H1 (cell line): ENCODE measurements around the gene CACNA1F. TPM values are rescaled to one million over a fixed set of nuclear protein-coding genes. Genes with fewer than 3 reads are reported as not detected.

Experiments used
- CTCF ChIA-PET: fragments of 300-600 bp; sonication (Branson Sonifier 250); formaldehyde crosslinking; loops from one replicate; lab custom pipeline; 2021; ENCODE audit not compliant: partially characterized antibody; lab: Charles Lee
- POLR2A ChIA-PET: fragments of 300-600 bp; sonication (Branson Sonifier 250); formaldehyde crosslinking; loops from one replicate; lab custom pipeline; 2021; ENCODE audit warnings: inconsistent platforms; ENCODE audit not compliant: partially characterized antibody; lab: Charles Lee
- DNase-seq, 2 experiments: peaks; one replicate each; pipeline versions ENCODE4 v3.0.0 to v3.0.0-alpha.2; 2010 to 2022; ENCODE audit warnings: low spot score in 2 of 2, low read depth in 1 of 2, mixed read lengths in 1 of 2
- FAIRE-seq: peaks from 2 replicates; lab custom pipeline; 2011; peaks lifted over from hg19 to GRCh38; lab: Jason Lieb, UNC
- H2AFZ ChIP-seq: 2 replicates; pipeline ENCODE4 v1.8.1; 2012; ENCODE audit warnings: low read length, inconsistent platforms
- H2AK5ac ChIP-seq: 2 replicates; pipeline ENCODE4 v1.6.1; 2013; ENCODE audit warnings: low read depth, low read length
- H2BK120ac ChIP-seq: replicated peaks from 2 replicates; pipeline ENCODE3; 2013; ENCODE audit warnings: low read depth, low read length, inconsistent platforms
- H2BK12ac ChIP-seq: 2 replicates; pipeline ENCODE4 v1.6.1; 2013; ENCODE audit warnings: low read depth, low read length
- H2BK15ac ChIP-seq: 2 replicates; pipeline ENCODE4 v1.6.1; 2013; ENCODE audit warnings: low read length
- H2BK20ac ChIP-seq: 2 replicates; pipeline ENCODE4 v1.6.1; 2013; ENCODE audit warnings: low read length
- H2BK5ac ChIP-seq: 2 replicates; pipeline ENCODE4 v1.6.1; 2013; ENCODE audit warnings: low read depth, low read length
- H3K14ac ChIP-seq: 2 replicates; pipeline ENCODE4 v1.6.1; 2013; ENCODE audit warnings: inconsistent platforms; ENCODE audit not compliant: insufficient read length
- H3K18ac ChIP-seq: 2 replicates; pipeline ENCODE4 v1.6.1; 2013; ENCODE audit warnings: low read length; ENCODE audit errors: extremely low read depth
- H3K23ac ChIP-seq: 2 replicates; pipeline ENCODE4 v1.6.1; 2013; ENCODE audit warnings: inconsistent platforms; ENCODE audit not compliant: insufficient read length
- H3K23me2 ChIP-seq: 2 replicates; pipeline ENCODE4 v1.6.1; 2013; ENCODE audit warnings: low read depth, low read length
- H3K27ac ChIP-seq: 2 replicates; pipeline ENCODE4 v1.6.1; 2011; ENCODE audit warnings: low read depth, low read length, inconsistent platforms
- H3K27me3 ChIP-seq, 4 experiments: replicated peaks in 1 of 4; 1 replicate in 1 of 4; 2 replicates in 3 of 4; pipeline versions ENCODE4 v1.6.1 to v1.8.1; 2011 to 2013; ENCODE audit warnings: low read length in 3 of 4, mild to moderate bottlenecking in 3 of 4, inconsistent platforms in 2 of 4, mixed read lengths in 2 of 4, moderate library complexity in 1 of 4; ENCODE audit not compliant: control insufficient read depth in 3 of 4, insufficient read depth in 3 of 4; ENCODE audit errors: extremely low read depth in 1 of 4
- H3K36me3 ChIP-seq, 4 experiments: 2 replicates each; pipeline versions ENCODE4 v1.6.1 to v1.8.1; 2011 to 2013; ENCODE audit warnings: mild to moderate bottlenecking in 4 of 4, low read length in 3 of 4, moderate library complexity in 2 of 4, control low read depth in 1 of 4, inconsistent platforms in 1 of 4; ENCODE audit not compliant: insufficient read depth in 4 of 4, control insufficient read depth in 2 of 4
- H3K4ac ChIP-seq: replicated peaks from 2 replicates; pipeline ENCODE3; 2013; ENCODE audit warnings: low read length, low read depth, mixed read lengths, inconsistent platforms; ENCODE audit not compliant: insufficient read length
- H3K4me1 ChIP-seq, 4 experiments: replicated peaks in 1 of 4; 1 replicate in 1 of 4; 2 replicates in 3 of 4; pipeline versions ENCODE4 v1.6.1 to v1.8.1; 2011 to 2013; ENCODE audit warnings: low read length in 3 of 4, inconsistent platforms in 2 of 4, mixed read lengths in 1 of 4; ENCODE audit not compliant: insufficient read depth in 4 of 4, control insufficient read depth in 3 of 4
- H3K4me2 ChIP-seq, 2 experiments: 2 replicates each; pipeline versions ENCODE4 v1.6.1 to v1.8.1; 2011 to 2013; ENCODE audit warnings: low read depth in 2 of 2, low read length in 2 of 2, control low read depth in 1 of 2, inconsistent platforms in 1 of 2, mild to moderate bottlenecking in 1 of 2; ENCODE audit not compliant: insufficient read depth in 1 of 2
- H3K4me3 ChIP-seq, 4 experiments: fragments of 200-600, 300-600 bp in 1 of 4; sonication (generic), shearing (Covaris generic), sonication (Bioruptor Twin) in 1 of 4; 2 replicates each; pipeline versions ENCODE4 v1.5.1 to v1.8.1; 2011 to 2016; ENCODE audit warnings: low read length in 4 of 4, low read depth in 3 of 4, control low read depth in 2 of 4, inconsistent platforms in 2 of 4, mild to moderate bottlenecking in 2 of 4, mixed read lengths in 1 of 4, moderate library complexity in 1 of 4; ENCODE audit not compliant: insufficient read depth in 2 of 4; ENCODE audit errors: extremely low read depth in 1 of 4
- H3K56ac ChIP-seq: replicated peaks from 2 replicates; pipeline ENCODE3; 2013; ENCODE audit warnings: low read depth, mild to moderate bottlenecking, mixed read lengths, low read length, inconsistent platforms; ENCODE audit not compliant: insufficient read length
- H3K79me1 ChIP-seq: 2 replicates; pipeline ENCODE4 v1.6.1; 2013; ENCODE audit warnings: low read depth, low read length, control low read depth
- H3K79me2 ChIP-seq, 2 experiments: 2 replicates each; pipeline versions ENCODE4 v1.6.1 to v1.8.1; 2012 to 2013; ENCODE audit warnings: low read length in 2 of 2, mild to moderate bottlenecking in 2 of 2, inconsistent platforms in 1 of 2; ENCODE audit not compliant: insufficient read depth in 2 of 2, control insufficient read depth in 1 of 2
- H3K9ac ChIP-seq, 4 experiments: replicated peaks in 1 of 4; 1 replicate in 1 of 4; 2 replicates in 3 of 4; pipeline versions ENCODE4 v1.6.1 to v1.8.1; 2011 to 2013; ENCODE audit warnings: low read depth in 3 of 4, low read length in 3 of 4, control low read depth in 2 of 4, mild to moderate bottlenecking in 2 of 4, moderate library complexity in 2 of 4, inconsistent platforms in 1 of 4; ENCODE audit errors: extremely low read depth in 1 of 4
- H3K9me3 ChIP-seq, 2 experiments: 2 replicates each; pipeline versions ENCODE4 v1.6.1 to v1.8.1; 2012 to 2013; ENCODE audit warnings: mild to moderate bottlenecking in 2 of 2, moderate library complexity in 2 of 2, control low read depth in 1 of 2, inconsistent platforms in 1 of 2, low read depth in 1 of 2, low read length in 1 of 2, mixed read lengths in 1 of 2; ENCODE audit not compliant: insufficient read depth in 2 of 2
- H4K20me1 ChIP-seq, 2 experiments: replicated peaks in 1 of 2; 2 replicates each; pipeline versions ENCODE3 to v1.8.1; 2011 to 2013; ENCODE audit warnings: inconsistent platforms in 2 of 2, low read length in 2 of 2, mild to moderate bottlenecking in 1 of 2; ENCODE audit not compliant: insufficient read depth in 2 of 2, control insufficient read depth in 1 of 2
- H4K5ac ChIP-seq: 2 replicates; pipeline ENCODE4 v1.6.1; 2013; ENCODE audit warnings: low read length, low read depth, mixed read lengths, inconsistent platforms; ENCODE audit not compliant: insufficient read length
- H4K8ac ChIP-seq: 2 replicates; pipeline ENCODE4 v1.8.0; 2013; ENCODE audit warnings: mild to moderate bottlenecking, moderate library complexity, low read length, inconsistent platforms; ENCODE audit not compliant: insufficient read depth; ENCODE audit errors: extremely low read depth
- H4K91ac ChIP-seq: replicated peaks from 2 replicates; pipeline ENCODE3; 2013; ENCODE audit warnings: low read length, mixed read lengths, inconsistent platforms; ENCODE audit not compliant: insufficient read length
- ASH2L ChIP-seq: fragments of 200-600, 300-600 bp; sonication (generic); IDR thresholded peaks from one replicate; pipeline ENCODE4 v1.7.1; 2017; ENCODE audit warnings: low read length
- CEBPB ChIP-seq: IDR thresholded peaks from 2 replicates; pipeline ENCODE4 v1.6.1; 2012; ENCODE audit warnings: low read depth, low read length
- EP300 ChIP-seq, 2 experiments: IDR thresholded peaks; 1 replicate in 1 of 2; 2 replicates in 1 of 2; pipeline ENCODE4 v1.6.1; 2011 to 2012; ENCODE audit warnings: low read depth in 2 of 2, low read length in 2 of 2, mild to moderate bottlenecking in 2 of 2, borderline replicate concordance in 1 of 2, inconsistent platforms in 1 of 2, moderate library complexity in 1 of 2
- EZH2 ChIP-seq: fragments of 200-600 bp; sonication (generic); IDR thresholded peaks from 2 replicates; pipeline ENCODE4 v1.7.1; 2012; ENCODE audit warnings: low read depth, mild to moderate bottlenecking, moderate library complexity, low read length, inconsistent platforms; ENCODE audit not compliant: severe bottlenecking
- KDM1A ChIP-seq: fragments of 200-600, 300-600 bp; sonication (generic); IDR thresholded peaks from 2 replicates; pipeline ENCODE4 v1.7.1; 2016; ENCODE audit warnings: mild to moderate bottlenecking, low read length, borderline replicate concordance
- MAFK ChIP-seq: IDR thresholded peaks from 2 replicates; pipeline ENCODE4 v1.6.1; 2012; ENCODE audit warnings: low read depth, mild to moderate bottlenecking, improper control_type of control experiment, low read length
- NANOG ChIP-seq: IDR thresholded peaks from 2 replicates; pipeline ENCODE4 v1.6.1; 2011; ENCODE audit warnings: low read length, low read depth, mild to moderate bottlenecking, inconsistent platforms; ENCODE audit not compliant: insufficient read depth, poor library complexity, severe bottlenecking
- POLR2A ChIP-seq, 2 experiments: IDR thresholded peaks; 1 replicate in 1 of 2; 2 replicates in 1 of 2; pipeline ENCODE4 v1.6.1; 2011; ENCODE audit warnings: low read depth in 2 of 2, low read length in 2 of 2, mild to moderate bottlenecking in 2 of 2; ENCODE audit errors: control extremely low read depth in 1 of 2
- RBBP5 ChIP-seq: IDR thresholded peaks from 2 replicates; pipeline ENCODE4 v1.7.1; 2012; ENCODE audit warnings: low read depth, mild to moderate bottlenecking, inconsistent platforms, low read length, moderate library complexity, borderline replicate concordance
- RFX5 ChIP-seq: IDR thresholded peaks from 2 replicates; pipeline ENCODE4 v1.6.1; 2011; ENCODE audit warnings: low read depth, low read length, improper control_type of control experiment, borderline replicate concordance
- SAP30 ChIP-seq: fragments of 300-600 bp; sonication (generic); IDR thresholded peaks from 2 replicates; pipeline ENCODE4 v1.7.1; 2012; ENCODE audit warnings: low read length, moderate library complexity, mild to moderate bottlenecking, inconsistent platforms; ENCODE audit not compliant: insufficient read depth, insufficient replicate concordance
- SUZ12 ChIP-seq: fragments of 200-600 bp; sonication (generic); IDR thresholded peaks from 2 replicates; pipeline ENCODE4 v1.6.1; 2012; ENCODE audit warnings: mild to moderate bottlenecking, inconsistent platforms, low read length, moderate library complexity, mixed read lengths
- TBP ChIP-seq: IDR thresholded peaks from 2 replicates; pipeline ENCODE4 v1.6.1; 2011; ENCODE audit warnings: low read depth, low read length, improper control_type of control experiment
- WGBS, 2 experiments: shearing (Covaris generic) in 1 of 2; methylation state at CpG; one replicate each; pipeline versions ENCODE4 v1.1.6 to v1.1.7; 2013 to 2015; ENCODE audit warnings: low lambda C conversion rate in 2 of 2, mixed read lengths in 2 of 2, inconsistent platforms in 1 of 2, low coverage in 1 of 2, missing lambda C conversion rate in 1 of 2; ENCODE audit not compliant: insufficient replicate concordance in 2 of 2, insufficient coverage in 1 of 2, insufficient read length in 1 of 2; ENCODE audit errors: extremely low coverage in 1 of 2, missing lambda C conversion rate in 1 of 2; 5-methylcytosine and 5-hydroxymethylcytosine counted together
- polyA plus RNA-seq, 7 experiments: library from polyadenylated mRNA; depleted of rRNA in 3 of 7; stranded (reverse) in 5 of 7; unstranded in 2 of 7; fragments of >200 nt in 5 of 7; fragments of 200-250 nt in 2 of 7; gene quantifications; 1 replicate in 5 of 7; 2 replicates in 1 of 7; 4 replicates in 1 of 7; pipeline versions ENCODE4 v1.2.1 to v1.2.3, GENCODE V29; 2011 to 2013; ENCODE audit warnings: missing spikeins in 2 of 7, mixed read lengths in 2 of 7
- total RNA-seq: library from RNA; stranded (reverse); fragmentation: NEBNext Ultra II Directional; extraction: Animal tissue kit (Norgen Biotek cat#: 25700); gene quantifications from 2 replicates; pipeline ENCODE4 v1.2.1, GENCODE V29; 2021
- TF ChIP-seq, protein P1 (sequence below): IDR thresholded peaks from 2 replicates; pipeline ENCODE4 v1.6.1; 2012; ENCODE audit warnings: inconsistent platforms

Gene CACNA1F
- total and polyA plus RNA-seq, 2 of the 8 experiments (the other 6 are each of a cell fraction or from before 2014, with no cell fraction given): 0.59 to 0.84 TPM

GRCh38 chrX:49243166-49243565 lies 10.0 kb upstream of the CACNA1F start:
- H3K4me2 ChIP-seq: no peak overlapping the region
- FAIRE-seq: no peak

More at GRCh38 chrX:49243166-49243565, 10.0 kb upstream of the CACNA1F start:
- Histone ChIP-seq H2BK120ac (no peak overlapping the region), H2BK15ac (no peak overlapping the region)
- TF ChIP-seq POLR2A (IDR thresholded peaks at IDR 0.05; ENCODE audit: control extremely low read depth in 1 of 2, low read depth in 2 of 2, low read length in 2 of 2) (no peak), TBP (no peak), SAP30 (no peak), SUZ12 (no peak), CEBPB (no peak), RFX5 (no peak), RBBP5 (no peak), EZH2 (no peak), KDM1A (no peak), MAFK (no peak), ASH2L (no peak), EP300 (IDR thresholded peaks at IDR 0.05; ENCODE audit: borderline replicate concordance in 1 of 2, low read depth in 2 of 2, low read length in 2 of 2) (no peak), NANOG (no peak)
- TF ChIP-seq, protein P1, sequence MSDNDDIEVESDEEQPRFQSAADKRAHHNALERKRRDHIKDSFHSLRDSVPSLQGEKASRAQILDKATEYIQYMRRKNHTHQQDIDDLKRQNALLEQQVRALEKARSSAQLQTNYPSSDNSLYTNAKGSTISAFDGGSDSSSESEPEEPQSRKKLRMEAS: no peak
- TF ChIP-seq, all 59 proteins: peak for 0
- Histone ChIP-seq H3K56ac (no peak overlapping the region), H2AFZ (no peak overlapping the region), H3K36me3 (no peaks in the 10 kb centered on the region; a peak in 1 of 8 replicates), H3K9me3 (no peaks in the 10 kb centered on the region), H2BK20ac (no peak overlapping the region), H3K79me2 (no peaks in the 10 kb centered on the region), H3K79me1 (no peaks in the 10 kb centered on the region), H3K4me3 (no peak overlapping the region), H2AK5ac (no peak overlapping the region), H3K4me1 (no peaks in the 10 kb centered on the region), H4K91ac (no peak overlapping the region), H2BK5ac (no peak overlapping the region), H3K23ac (no peak overlapping the region), H3K14ac (no peak overlapping the region), H4K20me1 (no peaks in the 10 kb centered on the region), H3K4ac (no peak overlapping the region), H3K18ac (no peak overlapping the region), H3K27ac (no peak overlapping the region), H2BK12ac (no peak overlapping the region), H3K23me2 (no peaks in the 10 kb centered on the region), H3K9ac (no peak overlapping the region), H3K27me3 (no peaks in the 10 kb centered on the region), H4K5ac (no peak overlapping the region), H4K8ac (no peak overlapping the region)
- POLR2A ChIA-PET: interaction anchor here (0.7 to 1.2 kb wide), 2 partner anchors 16 to 21 kb away, joined by 3 read pairs; no protein-coding TSS in a partner anchor
- CTCF ChIA-PET: no interaction called here
- DNase-seq: no peak
- 100% methylated on average over 5 of the region's 12 CpGs; no CpG with 5 or more reads in 1 of the 2 experiments for WGBS, 2 experiments
